GM12878 (cell line): ENCODE measurements around the gene CPS1. TPM values are rescaled to one million over a fixed set of nuclear protein-coding genes. Genes with fewer than 3 reads are reported as not detected.

ENCODE experiments used
- ATAC-seq: fragments of 200-7000 bp; cut with Tn5 transposase; 3 replicates; pipeline ENCODE4 v1.9.1; 2020; ENCODE audit warnings: mild to moderate bottlenecking, moderate library complexity
- BruUV-seq: library from RNA; stranded (reverse); fragments of 400-500 nt; replicated peaks from 2 replicates; lab custom pipeline; 2021; lab: Mats Ljungman, UMichigan
- CTCF ChIA-PET: fragments of 300-600 bp; sonication (Branson Sonifier 250); formaldehyde crosslinking; extraction: SDS; loops from one replicate; lab custom pipeline; 2021; ENCODE audit warnings: inconsistent platforms; lab: Yijun Ruan, JAX
- POLR2A ChIA-PET: fragments of 350-600 bp; formaldehyde crosslinking; extraction: SDS; loops from one replicate; lab custom pipeline; 2021; ENCODE audit warnings: inconsistent platforms; lab: Charles Lee
- RAD21 ChIA-PET: fragments of 300-600 bp; sonication (Branson Sonifier 250); formaldehyde crosslinking; loops from one replicate; lab custom pipeline; 2023; ENCODE audit warnings: antibody characterized with exemption; ENCODE audit not compliant: unreplicated experiment; lab: Charles Lee
- SMC1A ChIA-PET: fragments of 300-600 bp; sonication (Branson Sonifier 250); formaldehyde crosslinking; loops from one replicate; lab custom pipeline; 2023; ENCODE audit not compliant: unreplicated experiment, uncharacterized antibody; lab: Charles Lee
- DNase-seq: peaks from one replicate; pipeline ENCODE4 v3.0.0-alpha.2; 2011; ENCODE audit warnings: low read depth, low spot score
- FAIRE-seq: peaks from 3 replicates; lab custom pipeline; 2011; peaks lifted over from hg19 to GRCh38; lab: Jason Lieb, UNC
- H2AFZ ChIP-seq: 2 replicates; pipeline ENCODE4 v1.6.0; 2011; ENCODE audit warnings: low read depth, low read length, control low read depth; ENCODE audit not compliant: control insufficient read depth
- H3K27ac ChIP-seq: 2 replicates; pipeline ENCODE4 v1.5.1; 2011; ENCODE audit warnings: control low read depth; ENCODE audit not compliant: control insufficient read depth, insufficient read depth
- H3K27me3 ChIP-seq, 2 experiments: replicated peaks in 1 of 2; 2 replicates each; pipeline versions ENCODE4 v1.6.0 to v1.6.1; 2011; ENCODE audit warnings: low read length in 1 of 2; ENCODE audit not compliant: control insufficient read depth in 2 of 2, insufficient read depth in 2 of 2
- H3K36me3 ChIP-seq, 2 experiments: 2 replicates each; pipeline ENCODE4 v1.5.1; 2011; ENCODE audit warnings: low read length in 1 of 2; ENCODE audit not compliant: control insufficient read depth in 2 of 2, insufficient read depth in 2 of 2
- H3K4me1 ChIP-seq: 2 replicates; pipeline ENCODE4 v1.6.1; 2011; ENCODE audit warnings: mild to moderate bottlenecking, low read length, moderate library complexity, mixed read lengths; ENCODE audit not compliant: control insufficient read depth, insufficient read depth
- H3K4me2 ChIP-seq: 2 replicates; pipeline ENCODE4 v1.6.0; 2011; ENCODE audit warnings: control low read depth; ENCODE audit not compliant: control insufficient read depth, insufficient read depth
- H3K4me3 ChIP-seq: fragments of 200-600 bp; sonication (generic); 2 replicates; pipeline ENCODE4 v1.5.1; 2016
- H3K79me2 ChIP-seq: 2 replicates; pipeline ENCODE4 v1.6.0; 2011; ENCODE audit warnings: low read length; ENCODE audit not compliant: control insufficient read depth, insufficient read depth
- H3K9ac ChIP-seq: 2 replicates; pipeline ENCODE4 v1.8.0; 2011; ENCODE audit warnings: low read length, control low read depth, mixed read lengths; ENCODE audit not compliant: control insufficient read depth, insufficient read depth
- H3K9me3 ChIP-seq: replicated peaks from 3 replicates; pipeline ENCODE4 v1.5.1; 2011; ENCODE audit warnings: mild to moderate bottlenecking, low read length; ENCODE audit not compliant: control insufficient read depth, insufficient read depth
- H4K20me1 ChIP-seq: 2 replicates; pipeline ENCODE4 v1.6.0; 2011; ENCODE audit not compliant: control insufficient read depth, insufficient read depth
- CREM ChIP-seq: IDR thresholded peaks from 2 replicates; pipeline ENCODE4 v1.6.1; 2014; ENCODE audit warnings: antibody characterized with exemption, low read depth
- EED ChIP-seq: sonication (generic); IDR thresholded peaks from 2 replicates; pipeline ENCODE4 v1.6.1; 2016; ENCODE audit warnings: antibody characterized with exemption, low read depth
- IRF4 ChIP-seq: IDR thresholded peaks from 2 replicates; pipeline ENCODE4 v1.6.1; 2011; ENCODE audit warnings: low read depth, low read length
- NR2C1 ChIP-seq: fragments of 450-650 bp; IDR thresholded peaks from 2 replicates; pipeline ENCODE4 v1.6.1; 2017; ENCODE audit warnings: antibody characterized with exemption, mild to moderate bottlenecking, moderate library complexity
- NR2F1 ChIP-seq: fragments of 450-650 bp; conservative IDR thresholded peaks from 2 replicates; pipeline ENCODE4 v1.6.1; 2017; ENCODE audit warnings: mild to moderate bottlenecking
- RB1 ChIP-seq: fragments of 450-650 bp; formaldehyde crosslinking; IDR thresholded peaks from 2 replicates; pipeline ENCODE4 v1.6.1; 2017; ENCODE audit warnings: mild to moderate bottlenecking, borderline replicate concordance
- RUNX3 ChIP-seq: IDR thresholded peaks from 2 replicates; pipeline ENCODE4 v1.6.1; 2012; ENCODE audit warnings: low read length, inconsistent platforms
- SUPT20H ChIP-seq: IDR thresholded peaks from 2 replicates; pipeline ENCODE4 v1.6.1; 2011; ENCODE audit warnings: low read depth, mild to moderate bottlenecking, low read length, moderate library complexity, borderline replicate concordance; ENCODE audit not compliant: control insufficient read depth
- WGBS: methylation state at CpG from one replicate; pipeline ENCODE4 v1.1.6; 2016; ENCODE audit warnings: low lambda C conversion rate; ENCODE audit not compliant: insufficient replicate concordance, insufficient coverage; ENCODE audit errors: missing lambda C conversion rate; 5-methylcytosine and 5-hydroxymethylcytosine counted together
- in situ Hi-C: fragments of 300-500 bp; cut with MboI; formaldehyde crosslinking; loops from 9 replicates; pipeline ENCODE4 v1.14.3; 2018; ENCODE audit warnings: mixed read lengths
- intact Hi-C: fragments of 100-400 bp; cut with micrococcal nuclease; formaldehyde crosslinking; loops from one replicate; pipeline ENCODE4 v1.14.2; 2022; ENCODE audit not compliant: unreplicated experiment
- polyA plus RNA-seq, 11 experiments: library from polyadenylated mRNA; depleted of rRNA in 4 of 11; unstranded in 6 of 11; stranded (reverse) in 5 of 11; fragments of >200 nt; fragmentation: Nextera tagmentation in 4 of 11; fragmentation: Illumina TruSeq in 1 of 11; extraction: Ambion mirVana in 4 of 11; extraction: Trizol in 1 of 11; gene quantifications; 1 replicate in 1 of 11; 2 replicates in 10 of 11; pipeline versions ENCODE4 v1.2.1 to v1.2.3, GENCODE V29; 2011 to 2016; ENCODE audit warnings: inconsistent platforms in 2 of 11, missing spikeins in 2 of 11, low read depth in 1 of 11
- total RNA-seq, 4 experiments: library from RNA; depleted of rRNA in 3 of 4; stranded (reverse); fragments of >200 nt in 3 of 4; fragmentation: Illumina TruSeq in 1 of 4; extraction: Trizol in 1 of 4; gene quantifications; 2 replicates each; pipeline versions ENCODE4 v1.2.1 to v1.2.3, GENCODE V29; 2013 to 2021
- TF ChIP-seq, protein P1 (sequence below): IDR thresholded peaks from 2 replicates; pipeline ENCODE4 v1.6.1; 2012; ENCODE audit warnings: mild to moderate bottlenecking, low read depth, low read length
- TF ChIP-seq, protein P2 (sequence below): IDR thresholded peaks from 2 replicates; pipeline ENCODE4 v1.6.1; 2011; ENCODE audit warnings: low read depth, low read length, improper control_type of control experiment, borderline replicate concordance

Gene CPS1
- total and polyA plus RNA-seq, 10 of the 15 experiments (the other 5 are each of a cell fraction or from before 2014, with no cell fraction given): 0.20 to 4.6 (median 0.55) TPM

DNA sequence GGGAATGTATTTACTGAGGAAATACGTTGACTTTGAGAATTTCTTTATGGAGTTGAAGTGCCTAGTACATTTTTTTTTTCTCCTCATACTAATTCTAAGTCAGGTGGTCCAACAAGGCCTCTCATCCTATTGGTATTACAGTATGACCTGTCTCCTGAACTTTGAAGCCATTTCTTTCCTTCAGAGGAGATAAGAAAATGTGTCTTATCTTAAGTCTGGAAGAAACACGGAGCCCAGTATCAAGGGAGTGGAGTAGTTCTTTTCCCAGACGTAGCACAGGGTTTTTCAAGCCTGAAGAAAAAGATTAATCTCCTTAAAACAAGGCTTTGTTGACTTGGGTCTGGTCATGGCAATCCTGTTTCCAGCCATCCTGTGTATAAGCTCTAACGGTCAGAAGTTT, 11.6 kb upstream of the CPS1 start:
- Histone ChIP-seq H3K9me3 (no peaks in the 10 kb centered on the region), H3K27ac (no peak overlapping the region), H3K27me3 (no peaks in the 10 kb centered on the region), H3K4me1 (no peaks in the 10 kb centered on the region), H3K79me2 (no peaks in the 10 kb centered on the region), H3K9ac (no peak overlapping the region), H2AFZ (no peak overlapping the region), H3K36me3 (no peaks in the 10 kb centered on the region), H4K20me1 (no peaks in the 10 kb centered on the region)
- SMC1A ChIA-PET: interaction anchor here (0.7 to 1.8 kb wide), 3 partner anchors 10 to 92 kb away, joined by 3 to 7 read pairs (median 4); no protein-coding TSS in a partner anchor
- POLR2A ChIA-PET: no interaction called here
- RAD21 ChIA-PET: no interaction called here
- ATAC-seq (no peak), DNase-seq (no peak), FAIRE-seq (no peak)
- BruUV-seq: no TSS peak
- intact Hi-C loops: no loop called here
- CTCF ChIA-PET: interaction anchor here (1.0 to 1.5 kb wide), 2 partner anchors 41 to 42 kb away, joined by 4 to 6 read pairs; no protein-coding TSS in a partner anchor
- TF ChIP-seq NR2C1 (no peak), CREM (no peak), RB1 (no peak), IRF4 (no peak), EED (no peak), RUNX3 (no peak), NR2F1 (no peak), SUPT20H (no peak)
- TF ChIP-seq, protein P1, sequence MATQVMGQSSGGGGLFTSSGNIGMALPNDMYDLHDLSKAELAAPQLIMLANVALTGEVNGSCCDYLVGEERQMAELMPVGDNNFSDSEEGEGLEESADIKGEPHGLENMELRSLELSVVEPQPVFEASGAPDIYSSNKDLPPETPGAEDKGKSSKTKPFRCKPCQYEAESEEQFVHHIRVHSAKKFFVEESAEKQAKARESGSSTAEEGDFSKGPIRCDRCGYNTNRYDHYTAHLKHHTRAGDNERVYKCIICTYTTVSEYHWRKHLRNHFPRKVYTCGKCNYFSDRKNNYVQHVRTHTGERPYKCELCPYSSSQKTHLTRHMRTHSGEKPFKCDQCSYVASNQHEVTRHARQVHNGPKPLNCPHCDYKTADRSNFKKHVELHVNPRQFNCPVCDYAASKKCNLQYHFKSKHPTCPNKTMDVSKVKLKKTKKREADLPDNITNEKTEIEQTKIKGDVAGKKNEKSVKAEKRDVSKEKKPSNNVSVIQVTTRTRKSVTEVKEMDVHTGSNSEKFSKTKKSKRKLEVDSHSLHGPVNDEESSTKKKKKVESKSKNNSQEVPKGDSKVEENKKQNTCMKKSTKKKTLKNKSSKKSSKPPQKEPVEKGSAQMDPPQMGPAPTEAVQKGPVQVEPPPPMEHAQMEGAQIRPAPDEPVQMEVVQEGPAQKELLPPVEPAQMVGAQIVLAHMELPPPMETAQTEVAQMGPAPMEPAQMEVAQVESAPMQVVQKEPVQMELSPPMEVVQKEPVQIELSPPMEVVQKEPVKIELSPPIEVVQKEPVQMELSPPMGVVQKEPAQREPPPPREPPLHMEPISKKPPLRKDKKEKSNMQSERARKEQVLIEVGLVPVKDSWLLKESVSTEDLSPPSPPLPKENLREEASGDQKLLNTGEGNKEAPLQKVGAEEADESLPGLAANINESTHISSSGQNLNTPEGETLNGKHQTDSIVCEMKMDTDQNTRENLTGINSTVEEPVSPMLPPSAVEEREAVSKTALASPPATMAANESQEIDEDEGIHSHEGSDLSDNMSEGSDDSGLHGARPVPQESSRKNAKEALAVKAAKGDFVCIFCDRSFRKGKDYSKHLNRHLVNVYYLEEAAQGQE: no peak
- TF ChIP-seq, protein P2, sequence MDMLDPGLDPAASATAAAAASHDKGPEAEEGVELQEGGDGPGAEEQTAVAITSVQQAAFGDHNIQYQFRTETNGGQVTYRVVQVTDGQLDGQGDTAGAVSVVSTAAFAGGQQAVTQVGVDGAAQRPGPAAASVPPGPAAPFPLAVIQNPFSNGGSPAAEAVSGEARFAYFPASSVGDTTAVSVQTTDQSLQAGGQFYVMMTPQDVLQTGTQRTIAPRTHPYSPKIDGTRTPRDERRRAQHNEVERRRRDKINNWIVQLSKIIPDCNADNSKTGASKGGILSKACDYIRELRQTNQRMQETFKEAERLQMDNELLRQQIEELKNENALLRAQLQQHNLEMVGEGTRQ: no peak
- TF ChIP-seq, all 136 proteins: peak for 0
- WGBS: 6% methylated on average over 4 of the region's 4 CpGs
- Histone ChIP-seq H3K4me3 (no peak overlapping the region), H3K4me2 (no peak overlapping the region)
- in situ Hi-C loops: no loop called here
